Measurements from ENCODE around the gene ATAT1.

ATAT1 gene

DNA sequence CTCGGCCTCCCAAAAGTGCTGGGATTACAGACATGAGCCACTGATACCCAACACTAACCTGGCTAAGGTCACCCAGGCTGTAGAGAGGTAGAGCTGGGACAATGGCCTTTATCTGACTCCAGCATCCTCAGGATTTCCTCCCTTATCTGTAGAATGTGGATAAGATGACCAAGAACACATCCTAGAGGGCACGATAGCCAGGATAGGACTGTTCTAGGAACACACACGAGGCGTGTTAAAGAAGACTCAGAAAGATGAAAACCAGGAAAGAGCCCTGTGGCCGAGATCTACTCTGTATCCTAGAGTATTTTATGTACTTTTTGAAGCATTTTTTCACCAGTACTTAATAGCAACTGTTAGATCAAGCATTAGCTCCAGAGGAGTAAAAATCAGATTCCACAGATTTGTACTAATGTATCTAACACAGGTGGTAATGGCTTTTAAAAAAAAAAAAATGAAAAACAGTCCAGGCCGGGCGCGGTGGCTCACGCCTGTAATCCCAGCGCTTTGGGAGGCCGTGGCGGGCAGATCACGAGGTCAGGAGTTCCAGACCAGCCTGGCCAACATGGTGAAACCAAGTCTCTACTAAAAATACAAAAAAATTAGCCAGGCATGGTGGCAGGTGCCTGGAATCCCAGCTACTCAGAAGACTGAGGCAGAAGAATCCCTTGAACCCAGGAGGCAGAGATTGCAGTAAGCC is 26.9 kb upstream of the ATAT1 start:
- peaks cover 65% of the 10 kb centered on the region for H3F3A ChIP-seq (ENCODE audit: insufficient read depth, low read length)
- H4K20me1 ChIP-seq (ENCODE audit: insufficient read depth, low read length), result peaks cover 14% of the 10 kb centered on the region; the same call in 1 of the 2 replicates
- H3K4me1 ChIP-seq (ENCODE audit: low read length), result no peaks in the 10 kb centered on the region
- no peak for DNase-seq
- TF ChIP-seq EZH2phosphoT487 (IDR thresholded peaks at IDR 0.05; ENCODE audit: low read length) (no peak), EZH2 (optimal IDR thresholded peaks at IDR 0.05; ENCODE audit: low read depth, low read length) (no peak)
- TF ChIP-seq, protein P1, sequence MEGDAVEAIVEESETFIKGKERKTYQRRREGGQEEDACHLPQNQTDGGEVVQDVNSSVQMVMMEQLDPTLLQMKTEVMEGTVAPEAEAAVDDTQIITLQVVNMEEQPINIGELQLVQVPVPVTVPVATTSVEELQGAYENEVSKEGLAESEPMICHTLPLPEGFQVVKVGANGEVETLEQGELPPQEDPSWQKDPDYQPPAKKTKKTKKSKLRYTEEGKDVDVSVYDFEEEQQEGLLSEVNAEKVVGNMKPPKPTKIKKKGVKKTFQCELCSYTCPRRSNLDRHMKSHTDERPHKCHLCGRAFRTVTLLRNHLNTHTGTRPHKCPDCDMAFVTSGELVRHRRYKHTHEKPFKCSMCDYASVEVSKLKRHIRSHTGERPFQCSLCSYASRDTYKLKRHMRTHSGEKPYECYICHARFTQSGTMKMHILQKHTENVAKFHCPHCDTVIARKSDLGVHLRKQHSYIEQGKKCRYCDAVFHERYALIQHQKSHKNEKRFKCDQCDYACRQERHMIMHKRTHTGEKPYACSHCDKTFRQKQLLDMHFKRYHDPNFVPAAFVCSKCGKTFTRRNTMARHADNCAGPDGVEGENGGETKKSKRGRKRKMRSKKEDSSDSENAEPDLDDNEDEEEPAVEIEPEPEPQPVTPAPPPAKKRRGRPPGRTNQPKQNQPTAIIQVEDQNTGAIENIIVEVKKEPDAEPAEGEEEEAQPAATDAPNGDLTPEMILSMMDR (IDR thresholded peaks at IDR 0.05; ENCODE audit: low read length), result no peak
- H3K9ac ChIP-seq (ENCODE audit: low read length), result no peak overlapping the region
- no peaks in the 10 kb centered on the region for H3K9me2 ChIP-seq (replicated peaks; ENCODE audit: insufficient read depth, low read length)
- H3K27me3 ChIP-seq (replicated peaks; ENCODE audit: insufficient read depth, low read length), result no peaks in the 10 kb centered on the region
- no peak overlapping the region for H3K4me2 ChIP-seq (ENCODE audit: low read depth, low read length)
- peaks cover 6% of the 10 kb centered on the region for H3K79me2 ChIP-seq (ENCODE audit: low read length)
- no peak overlapping the region for H2AFZ ChIP-seq (ENCODE audit: low read length)
- H3K4me3 ChIP-seq (ENCODE audit: low read length), result no peak overlapping the region
- H3K27ac ChIP-seq (ENCODE audit: low read length), result no peak overlapping the region
- H3K9me3 ChIP-seq (replicated peaks; ENCODE audit: insufficient read depth, low read length), result no peaks in the 10 kb centered on the region
- peaks cover 29% of the 10 kb centered on the region for H3K36me3 ChIP-seq (replicated peaks; ENCODE audit: insufficient read depth, low read length)

DNA sequence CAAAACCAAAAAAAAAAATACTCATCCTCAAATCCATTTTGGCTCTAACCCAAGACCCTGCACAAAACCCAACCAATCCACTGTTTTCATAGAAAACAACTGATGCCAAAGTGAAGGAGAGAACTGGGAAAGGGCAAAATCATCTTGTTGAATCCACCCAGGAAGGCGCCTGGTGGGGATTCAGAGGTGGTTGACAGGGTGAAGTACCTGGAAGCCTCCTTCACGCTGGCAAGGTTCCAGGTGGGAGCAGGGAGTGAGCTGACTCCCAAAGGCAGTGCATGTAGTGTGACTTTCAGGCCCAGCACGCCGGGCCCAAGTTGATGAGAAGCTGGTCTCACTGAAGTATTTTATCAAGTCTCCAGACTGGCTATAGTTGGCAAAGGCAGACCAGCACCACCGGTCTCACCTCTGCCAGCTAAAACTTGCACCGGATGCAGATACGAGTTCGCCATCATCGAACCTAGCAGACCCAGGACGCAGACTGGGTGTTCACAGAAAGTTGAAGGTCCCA is 26.2 kb upstream of the ATAT1 start:
- Histone ChIP-seq H3K9me3 (replicated peaks; ENCODE audit: insufficient read depth, low read length) (no peaks in the 10 kb centered on the region), H3K4me1 (ENCODE audit: low read length) (no peaks in the 10 kb centered on the region), H4K20me1 (ENCODE audit: insufficient read depth, low read length) (peaks cover 14% of the 10 kb centered on the region; the same call in 1 of the 2 replicates), H3K4me3 (ENCODE audit: low read length) (no peak overlapping the region), H3F3A (ENCODE audit: insufficient read depth, low read length) (peaks cover 67% of the 10 kb centered on the region), H3K9me2 (replicated peaks; ENCODE audit: insufficient read depth, low read length) (no peaks in the 10 kb centered on the region), H3K4me2 (ENCODE audit: low read depth, low read length) (no peak overlapping the region), H3K79me2 (ENCODE audit: low read length) (peaks cover 11% of the 10 kb centered on the region), H3K27ac (ENCODE audit: low read length) (no peak overlapping the region), H3K9ac (ENCODE audit: low read length) (no peak overlapping the region), H3K36me3 (replicated peaks; ENCODE audit: insufficient read depth, low read length) (peaks cover 34% of the 10 kb centered on the region), H2AFZ (ENCODE audit: low read length) (no peak overlapping the region), H3K27me3 (replicated peaks; ENCODE audit: insufficient read depth, low read length) (no peaks in the 10 kb centered on the region)
- TF ChIP-seq EZH2phosphoT487 (IDR thresholded peaks at IDR 0.05; ENCODE audit: low read length) (no peak), EZH2 (optimal IDR thresholded peaks at IDR 0.05; ENCODE audit: low read depth, low read length) (no peak)
- TF ChIP-seq, protein P1 (IDR thresholded peaks at IDR 0.05; ENCODE audit: low read length), result no peak
- no peak for DNase-seq

DNA sequence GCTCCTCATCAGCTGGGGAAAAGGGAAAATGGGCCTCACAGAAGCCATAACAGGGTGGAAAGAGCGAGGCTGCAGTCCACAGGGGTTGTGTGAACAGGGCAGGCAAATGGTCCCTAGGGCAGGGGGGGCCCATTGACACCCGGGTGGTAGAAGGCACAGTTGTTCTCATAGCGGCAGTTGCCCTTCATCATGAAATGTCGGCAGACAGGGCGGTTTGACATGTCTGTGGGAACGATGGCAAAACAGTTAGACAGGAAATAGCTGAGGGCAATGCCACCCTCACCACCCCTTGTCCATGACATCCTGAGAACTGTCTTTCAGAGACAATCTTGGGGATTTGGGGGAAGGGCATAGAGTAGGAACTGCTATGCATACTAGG is 25.2 kb upstream of the ATAT1 start:
- TF ChIP-seq EZH2 (optimal IDR thresholded peaks at IDR 0.05; ENCODE audit: low read depth, low read length) (no peak), EZH2phosphoT487 (IDR thresholded peaks at IDR 0.05; ENCODE audit: low read length) (no peak)
- TF ChIP-seq, protein P1 (IDR thresholded peaks at IDR 0.05; ENCODE audit: low read length), result no peak
- Histone ChIP-seq H3K27ac (ENCODE audit: low read length) (no peak overlapping the region), H3K4me1 (ENCODE audit: low read length) (no peaks in the 10 kb centered on the region), H3K4me2 (ENCODE audit: low read depth, low read length) (no peak overlapping the region), H3K9ac (ENCODE audit: low read length) (no peak overlapping the region), H3K79me2 (ENCODE audit: low read length) (peaks cover 18% of the 10 kb centered on the region), H3K27me3 (replicated peaks; ENCODE audit: insufficient read depth, low read length) (no peaks in the 10 kb centered on the region), H3K9me2 (replicated peaks; ENCODE audit: insufficient read depth, low read length) (no peaks in the 10 kb centered on the region), H4K20me1 (ENCODE audit: insufficient read depth, low read length) (peaks cover 14% of the 10 kb centered on the region; the same call in 1 of the 2 replicates), H3K9me3 (replicated peaks; ENCODE audit: insufficient read depth, low read length) (no peaks in the 10 kb centered on the region), H3K4me3 (ENCODE audit: low read length) (no peak overlapping the region), H3F3A (ENCODE audit: insufficient read depth, low read length) (peaks cover 73% of the 10 kb centered on the region), H2AFZ (ENCODE audit: low read length) (no peak overlapping the region), H3K36me3 (replicated peaks; ENCODE audit: insufficient read depth, low read length) (peaks cover 38% of the 10 kb centered on the region)
- no peak for DNase-seq
